ENCODE measurements around the gene CPAMD8. TPM values are rescaled to one million over a fixed set of nuclear protein-coding genes. Genes with fewer than 3 reads are reported as not detected.
"Not testable (repeated sequence)": the region's sequence is repeated elsewhere in the genome, so short reads cannot be mapped to it uniquely, and the experiment has no call there.

CPAMD8 gene
- total and polyA plus RNA-seq, 2 donors (not counting 3 experiments of a cell fraction or from before 2014, with no cell fraction given) = 2.2 to 3.9 TPM

- H3K4me1 ChIP-seq (ENCODE audit: control insufficient read depth, extremely low read depth, insufficient read depth, low read length); H3K9ac ChIP-seq (replicated peaks; ENCODE audit: extremely low read depth, insufficient read depth, low read length); H3K79me2 ChIP-seq (ENCODE audit: control insufficient read depth, insufficient read depth, low read length); intact Hi-C loops (cut with micrococcal nuclease); H2AFZ ChIP-seq (ENCODE audit: low read depth, low read length); H3K27me3 ChIP-seq (ENCODE audit: control insufficient read depth in 2 of 2, insufficient read depth in 2 of 2, low read length in 2 of 2); H3K27ac ChIP-seq (ENCODE audit: insufficient read depth, low read depth, low read length); DNase-seq (ENCODE audit: low read depth, low spot score); H3K4me2 ChIP-seq (ENCODE audit: insufficient read depth, low read length); POLR2A ChIA-PET; H3K9me3 ChIP-seq (replicated peaks; ENCODE audit: control insufficient read depth, insufficient read depth, low read length); FAIRE-seq; H3K9me1 ChIP-seq (replicated peaks; ENCODE audit: control insufficient read depth, extremely low read depth, insufficient read depth, low read length); H3K36me3 ChIP-seq (ENCODE audit: control insufficient read depth in 2 of 2, extremely low read depth in 1 of 2, insufficient read depth in 2 of 2, low read length in 2 of 2); BruUV-seq (replicated peaks); dilution Hi-C loops (cut with MboI; ENCODE audit: extremely low pct_ligation_motif_present, low sequenced_read_pairs); H3K4me3 ChIP-seq (replicated peaks in 1 of 3; ENCODE audit: insufficient read depth in 1 of 3, low read depth in 1 of 3, low read length in 3 of 3); H4K20me1 ChIP-seq (replicated peaks; ENCODE audit: control insufficient read depth, extremely low read depth, insufficient read depth, low read length): not testable (repeated sequence)
- CTCF ChIA-PET = interaction anchor here (0.9 kb wide), 1 partner anchor 161 kb away, joined by 4 read pairs; no protein-coding TSS in a partner anchor
Observed at GRCh38 chr19:16940063-16940462, 86.5 kb downstream of the CPAMD8 start.

GRCh38 chr19:16938211-16938610, 88.4 kb downstream of the CPAMD8 start:
- dilution Hi-C loops (cut with MboI; ENCODE audit: extremely low pct_ligation_motif_present, low sequenced_read_pairs) (no loop called here), intact Hi-C loops (cut with micrococcal nuclease) (no loop called here)
- Histone ChIP-seq H4K20me1 (replicated peaks; ENCODE audit: control insufficient read depth, extremely low read depth, insufficient read depth, low read length) (no peaks in the 10 kb centered on the region), H3K27me3 (ENCODE audit: control insufficient read depth in 2 of 2, insufficient read depth in 2 of 2, low read length in 2 of 2) (peaks cover 1 to 2% of the 10 kb centered on the region in 2 experiments), H2AFZ (ENCODE audit: low read depth, low read length) (no peak overlapping the region), H3K79me2 (ENCODE audit: control insufficient read depth, insufficient read depth, low read length) (no peaks in the 10 kb centered on the region), H3K9me1 (replicated peaks; ENCODE audit: control insufficient read depth, extremely low read depth, insufficient read depth, low read length) (no peaks in the 10 kb centered on the region), H3K4me2 (ENCODE audit: insufficient read depth, low read length) (no peak overlapping the region), H3K9me3 (replicated peaks; ENCODE audit: control insufficient read depth, insufficient read depth, low read length) (no peaks in the 10 kb centered on the region), H3K9ac (replicated peaks; ENCODE audit: extremely low read depth, insufficient read depth, low read length) (no peak overlapping the region), H3K4me1 (ENCODE audit: control insufficient read depth, extremely low read depth, insufficient read depth, low read length) (no peaks in the 10 kb centered on the region), H3K4me3 (replicated peaks in 1 of 3; ENCODE audit: insufficient read depth in 1 of 3, low read depth in 1 of 3, low read length in 3 of 3) (no peak overlapping the region), H3K27ac (ENCODE audit: insufficient read depth, low read depth, low read length) (no peak overlapping the region), H3K36me3 (ENCODE audit: control insufficient read depth in 2 of 2, extremely low read depth in 1 of 2, insufficient read depth in 2 of 2, low read length in 2 of 2) (no peaks in the 10 kb centered on the region)
- CTCF ChIA-PET = no interaction called here
- FAIRE-seq (no peak), DNase-seq (ENCODE audit: low read depth, low spot score) (no peak)
- POLR2A ChIA-PET = no interaction called here
- TF ChIP-seq GATA2 (IDR thresholded peaks at IDR 0.05; ENCODE audit: insufficient read depth, insufficient read length, low read depth, low read length) = no peak
- TF ChIP-seq JUN (IDR thresholded peaks at IDR 0.05; ENCODE audit: borderline replicate concordance, insufficient read depth, insufficient read length, low read depth) = no peak
- TF ChIP-seq FOS (IDR thresholded peaks at IDR 0.05; ENCODE audit: borderline replicate concordance, insufficient read depth, low read length) = no peak
- TF ChIP-seq EZH2 (IDR thresholded peaks at IDR 0.05; ENCODE audit: borderline replicate concordance, low read depth, low read length, severe bottlenecking) = no peak
- TF ChIP-seq MAX (IDR thresholded peaks at IDR 0.05; ENCODE audit: insufficient read depth, insufficient read length) = no peak
- TF ChIP-seq MYC (IDR thresholded peaks at IDR 0.05; ENCODE audit: low read depth, low read length) = no peak
- no TSS peak for BruUV-seq (replicated peaks)

GRCh38 chr19:16937796-16938195, 88.8 kb downstream of the CPAMD8 start:
- H2AFZ ChIP-seq (ENCODE audit: low read depth, low read length); H3K9ac ChIP-seq (replicated peaks; ENCODE audit: extremely low read depth, insufficient read depth, low read length); H3K4me1 ChIP-seq (ENCODE audit: control insufficient read depth, extremely low read depth, insufficient read depth, low read length); H3K27me3 ChIP-seq (ENCODE audit: control insufficient read depth in 2 of 2, insufficient read depth in 2 of 2, low read length in 2 of 2); H3K9me3 ChIP-seq (replicated peaks; ENCODE audit: control insufficient read depth, insufficient read depth, low read length); FAIRE-seq; H3K27ac ChIP-seq (ENCODE audit: insufficient read depth, low read depth, low read length); H3K9me1 ChIP-seq (replicated peaks; ENCODE audit: control insufficient read depth, extremely low read depth, insufficient read depth, low read length); POLR2A ChIA-PET; BruUV-seq (replicated peaks); H4K20me1 ChIP-seq (replicated peaks; ENCODE audit: control insufficient read depth, extremely low read depth, insufficient read depth, low read length); intact Hi-C loops (cut with micrococcal nuclease); dilution Hi-C loops (cut with MboI; ENCODE audit: extremely low pct_ligation_motif_present, low sequenced_read_pairs); DNase-seq (ENCODE audit: low read depth, low spot score); H3K36me3 ChIP-seq (ENCODE audit: control insufficient read depth in 2 of 2, extremely low read depth in 1 of 2, insufficient read depth in 2 of 2, low read length in 2 of 2); H3K4me3 ChIP-seq (replicated peaks in 1 of 3; ENCODE audit: insufficient read depth in 1 of 3, low read depth in 1 of 3, low read length in 3 of 3); CTCF ChIA-PET; H3K79me2 ChIP-seq (ENCODE audit: control insufficient read depth, insufficient read depth, low read length); H3K4me2 ChIP-seq (ENCODE audit: insufficient read depth, low read length): not testable (repeated sequence)

Data from endothelial cell of umbilical vein (primary cell).